NCI-H2029 treated with DMSO at 0.1 percent for 48 hours (cell line): ENCODE measurements around the gene MAN1A1.

ENCODE experiments used
- DNase-seq: peaks from one replicate; lab custom pipeline; 2025; lab: John Stamatoyannopoulos, UW

The MAN1A1 gene

DNA sequence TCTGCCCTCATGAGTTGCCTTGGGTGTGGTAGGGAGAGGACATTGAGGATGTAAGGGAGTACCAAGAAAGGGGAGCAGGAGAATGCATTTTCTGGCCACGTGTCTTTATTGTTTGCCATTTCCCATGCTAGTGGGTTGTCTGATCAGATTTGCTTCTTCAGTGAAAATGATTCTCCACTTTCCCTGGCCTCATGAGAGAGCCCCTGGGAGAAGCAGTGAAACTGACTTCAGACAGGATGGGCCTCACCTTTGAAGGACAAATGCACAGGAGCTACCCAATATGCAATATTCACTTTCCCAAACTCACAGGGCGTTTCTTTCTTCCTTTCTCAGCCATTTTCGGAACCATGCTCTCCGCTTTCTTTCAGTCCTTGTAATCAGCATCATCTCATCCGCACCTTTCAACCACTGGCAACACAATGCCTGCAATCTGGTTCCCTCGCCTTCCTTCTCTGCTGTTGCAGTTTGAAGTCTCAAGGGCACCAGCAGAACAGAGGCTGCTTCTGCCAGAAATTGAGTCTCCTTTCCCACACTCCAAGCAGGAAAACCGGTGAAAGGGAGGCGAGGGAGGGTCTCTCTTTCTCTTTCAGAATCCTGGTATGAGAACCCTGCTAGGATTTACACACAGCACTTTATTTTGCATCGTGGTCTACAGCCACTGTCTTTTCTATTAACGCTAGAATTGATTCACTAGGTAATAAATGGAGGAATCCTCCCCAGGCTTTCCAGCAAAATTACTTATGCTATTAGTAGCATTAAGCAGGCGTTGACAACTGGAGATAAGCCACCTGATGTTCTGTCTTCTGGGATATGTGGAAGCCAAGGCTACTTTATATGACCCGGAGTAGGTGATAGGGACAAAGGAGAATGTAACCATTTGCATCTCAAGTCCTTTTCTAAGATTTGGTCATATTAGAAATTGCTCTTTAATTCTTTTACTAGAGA, 209.1 kb downstream of the MAN1A1 start:
- DNase-seq: no peak

DNA sequence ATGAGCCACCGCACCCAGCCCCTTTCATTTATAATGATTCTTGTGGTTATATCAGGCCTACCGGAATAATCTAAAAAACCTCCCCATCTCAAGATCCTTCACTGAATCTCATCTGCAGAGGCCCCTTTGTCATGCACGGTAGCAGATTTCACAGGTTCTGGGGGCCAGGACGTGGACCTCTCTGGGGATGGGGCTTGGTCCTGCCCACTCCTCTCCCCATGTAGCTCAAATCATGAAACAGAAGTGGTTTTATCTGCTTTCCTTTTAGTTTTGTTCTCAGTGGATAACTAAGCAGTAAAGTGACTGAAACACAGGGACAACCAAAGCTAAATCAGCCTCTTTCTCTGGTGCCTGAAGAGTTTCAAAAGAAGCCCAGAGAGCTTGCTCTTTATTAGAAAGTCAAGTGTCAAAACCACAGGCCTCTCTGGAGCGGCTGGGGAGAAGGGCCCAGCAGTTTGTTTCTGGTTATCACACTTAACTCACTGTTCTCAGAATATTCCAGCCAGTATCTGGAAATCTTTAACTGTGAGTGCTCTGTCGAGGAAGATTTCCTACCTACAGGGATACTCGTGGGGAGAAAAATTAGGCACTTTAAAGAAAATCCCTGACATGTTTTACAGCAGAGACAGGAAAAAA, 210.5 kb downstream of the MAN1A1 start:
- no peak for DNase-seq

DNA sequence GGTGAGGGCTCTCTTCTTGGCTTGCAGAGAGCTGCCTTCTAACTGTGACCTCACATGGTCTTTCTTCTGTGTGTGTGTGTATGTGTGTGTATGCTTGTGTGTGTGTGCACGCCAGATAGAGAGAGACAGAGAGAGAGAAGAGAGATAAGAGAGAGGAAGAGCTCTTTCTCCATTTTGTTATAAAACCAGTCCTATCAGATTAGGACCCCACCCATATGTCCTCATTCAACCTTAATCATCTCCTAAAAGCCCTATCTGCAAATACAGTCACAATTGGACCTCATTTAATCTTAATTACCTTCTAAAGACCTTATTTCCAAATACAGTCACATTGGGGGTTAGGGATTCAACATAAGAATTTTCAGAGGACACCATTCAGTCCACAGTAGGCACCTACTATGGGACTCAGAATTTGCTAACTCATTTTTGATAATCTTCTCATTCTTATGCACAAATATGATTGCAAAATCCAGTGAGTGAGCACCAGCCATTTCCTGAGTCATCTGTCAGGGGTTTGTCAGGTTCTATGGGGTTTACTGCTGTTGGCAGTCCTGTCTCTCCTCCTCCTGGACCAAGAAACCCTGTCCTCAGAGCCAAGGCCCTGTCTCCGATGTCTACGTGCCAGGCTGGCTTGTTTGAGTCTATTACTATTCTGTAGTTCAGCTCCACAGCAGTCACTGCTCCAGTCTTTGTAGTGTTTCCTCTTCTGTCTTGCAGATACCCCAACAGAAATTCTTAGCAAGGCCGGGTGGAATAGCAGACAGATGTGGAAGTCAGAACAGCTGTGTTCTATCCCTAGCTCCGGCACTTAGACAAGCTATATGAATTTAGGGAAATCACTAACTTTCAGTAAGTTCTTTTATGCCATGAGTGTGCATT, 212.1 kb downstream of the MAN1A1 start:
- no peak for DNase-seq

DNA sequence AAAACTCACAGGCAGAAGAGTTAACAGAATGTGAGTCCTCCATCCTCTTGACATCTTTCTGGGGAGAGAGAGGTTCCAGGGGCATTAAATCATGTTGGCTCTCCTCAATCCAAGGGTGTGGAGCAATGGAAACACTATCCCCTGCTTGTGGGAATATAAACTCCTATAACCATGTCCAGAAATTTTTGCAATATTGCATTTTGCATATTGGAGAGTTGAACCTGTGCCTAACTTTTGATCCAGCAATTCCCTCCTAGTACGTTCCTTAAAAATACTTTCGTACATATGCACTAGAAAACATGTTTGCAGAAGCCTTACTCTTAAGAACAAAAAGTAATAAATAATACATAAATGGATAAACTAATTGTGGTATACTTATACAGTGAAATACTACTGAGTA, 214.8 kb downstream of the MAN1A1 start:
- DNase-seq: no peak

DNA sequence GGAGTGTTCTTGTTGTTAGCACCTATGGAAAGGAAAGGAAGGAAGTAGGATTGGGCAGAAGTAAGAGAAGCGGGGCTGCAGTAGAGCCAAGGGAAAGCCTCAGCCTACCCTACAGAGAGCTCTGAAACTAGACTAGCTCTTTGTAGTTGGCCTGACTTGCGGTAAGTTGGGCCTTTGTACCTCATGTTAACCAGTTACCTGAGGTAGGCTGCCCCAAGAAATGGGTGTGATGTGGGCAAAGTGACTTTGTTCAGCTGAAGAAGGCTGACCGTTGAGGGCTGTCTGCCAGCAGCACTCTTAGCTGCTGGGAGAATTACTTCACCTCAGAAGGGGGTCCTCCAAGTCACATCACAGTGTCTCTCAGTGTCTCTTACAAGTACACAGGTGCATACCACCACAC, 216.2 kb downstream of the MAN1A1 start:
- DNase-seq: no peak

DNA sequence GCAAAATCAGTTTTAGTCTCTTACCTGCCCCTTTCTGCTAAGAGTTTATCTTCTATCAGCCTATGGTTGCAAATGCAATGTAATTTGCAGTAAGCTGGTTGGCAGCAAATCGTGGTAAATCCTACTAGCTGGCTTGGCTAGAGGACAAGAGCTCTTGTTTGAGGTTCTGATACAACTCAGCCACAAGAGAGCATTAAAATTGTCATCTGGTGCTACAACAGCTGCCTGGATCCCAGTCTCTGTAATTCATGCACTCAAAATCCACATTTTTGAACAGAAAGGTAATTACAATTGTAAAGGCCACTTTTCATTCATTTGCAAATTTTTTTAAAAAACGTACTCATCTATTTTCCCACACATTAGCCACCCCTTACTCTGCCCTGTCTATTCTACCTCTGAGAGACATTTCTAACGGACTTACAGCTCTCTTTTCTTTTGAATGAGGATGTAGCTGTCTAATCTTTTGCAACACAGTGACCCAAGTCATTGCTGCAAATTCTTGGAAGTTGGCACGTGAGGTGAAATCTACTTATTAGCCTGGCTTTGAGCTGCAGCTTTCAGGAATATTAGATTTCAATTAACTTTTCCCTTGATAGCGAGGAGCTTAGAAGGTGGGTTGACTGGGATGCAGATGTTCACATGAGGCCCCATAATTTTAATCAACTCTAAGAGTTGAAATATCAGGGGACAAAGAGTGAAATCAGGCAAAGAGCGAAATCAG, 217.1 kb downstream of the MAN1A1 start:
- peak; percentile 60 for DNase-seq

DNA sequence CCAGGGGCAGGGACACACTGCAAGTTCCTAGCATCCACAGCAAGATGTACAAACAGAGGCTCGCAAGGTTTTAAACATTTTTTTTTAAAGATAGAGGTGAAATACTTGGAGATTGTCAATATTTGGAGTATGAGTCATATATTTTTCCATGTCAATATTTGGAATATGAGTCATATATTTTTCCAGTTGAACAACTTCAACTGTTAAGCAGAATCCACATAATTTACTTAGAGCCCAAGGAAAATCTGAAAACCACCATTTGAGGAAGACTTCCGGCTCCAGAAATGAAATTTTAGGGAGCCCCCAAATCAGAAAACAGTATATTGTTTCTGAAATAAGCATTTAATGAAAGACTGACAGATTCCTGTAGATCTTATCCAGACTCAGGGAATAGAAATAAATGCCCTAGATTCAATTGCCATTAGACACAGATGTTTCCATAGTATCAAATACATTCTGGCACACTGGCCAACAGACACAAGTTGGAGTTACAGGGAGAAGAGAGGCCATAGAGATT, 219.5 kb downstream of the MAN1A1 start:
- peak; percentile 80 for DNase-seq

DNA sequence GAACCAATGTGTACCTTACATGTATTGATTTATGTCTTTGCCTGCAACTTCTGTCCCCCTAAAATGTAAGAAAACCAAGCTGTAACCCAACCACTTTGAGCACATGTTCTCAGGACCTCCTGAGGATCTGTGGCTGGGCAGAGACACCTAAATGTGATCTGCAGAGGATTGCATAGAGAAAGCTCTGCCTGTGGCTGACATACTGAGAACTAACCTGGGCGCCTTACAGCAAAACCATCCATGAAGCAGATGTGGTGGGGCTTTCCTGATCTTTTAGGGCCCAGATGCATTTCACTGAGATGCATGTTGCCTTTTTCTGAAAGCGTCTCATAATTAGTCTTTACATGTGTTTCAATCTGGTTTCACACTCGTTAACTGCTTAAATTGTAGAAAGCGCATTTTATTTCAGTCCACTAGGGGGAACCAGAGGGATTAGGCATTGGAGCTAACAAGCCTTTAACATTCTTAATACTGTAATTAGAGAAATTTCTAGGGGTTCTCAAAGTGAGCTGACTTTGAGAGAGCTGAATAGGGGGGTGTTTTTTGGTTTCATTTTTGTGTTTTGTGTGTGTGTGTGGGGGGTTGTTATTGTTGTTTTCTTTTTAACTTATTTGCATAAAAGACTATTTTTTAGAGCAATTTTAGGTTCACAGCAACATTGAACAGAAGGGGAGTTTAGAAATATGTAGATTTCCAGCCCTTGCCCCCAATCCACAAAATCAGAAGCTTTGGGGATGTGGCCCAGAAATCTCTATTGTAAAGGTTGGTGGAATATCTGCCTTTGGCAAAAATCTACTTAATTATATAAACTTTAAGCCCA, 220.2 kb downstream of the MAN1A1 start:
- peak; percentile 80 for DNase-seq

DNA sequence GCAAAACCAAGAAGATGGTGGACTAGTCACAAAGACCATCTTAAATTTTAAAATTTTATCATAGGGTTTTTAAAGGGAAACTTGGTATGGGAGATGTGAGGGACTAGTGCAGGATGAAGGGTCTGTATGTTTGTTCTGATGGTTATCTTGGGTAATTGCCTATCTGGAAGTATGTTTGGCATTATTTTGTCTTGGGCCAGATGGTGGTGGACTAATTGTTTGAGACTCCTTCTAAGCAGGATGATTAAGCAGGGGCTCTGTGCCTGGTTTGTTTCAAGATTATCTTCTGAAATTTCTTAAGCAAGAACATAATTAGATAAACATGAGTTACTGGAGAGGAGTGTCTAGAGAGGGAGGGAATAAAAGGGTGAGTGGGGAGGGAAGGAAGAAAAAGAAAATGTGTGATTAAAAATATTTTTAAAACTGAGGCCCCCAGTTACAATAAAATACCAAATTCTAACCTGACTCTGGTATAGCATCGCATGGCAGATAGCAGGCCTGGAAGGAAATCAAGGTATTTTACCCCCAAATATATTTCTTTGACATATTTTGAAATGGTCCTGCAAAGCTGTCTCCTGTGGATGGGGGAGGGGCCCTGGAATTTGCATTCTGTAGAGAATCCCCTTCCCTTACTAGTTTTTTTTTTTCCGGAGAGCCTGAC, 221.2 kb downstream of the MAN1A1 start:
- no peak for DNase-seq

DNA sequence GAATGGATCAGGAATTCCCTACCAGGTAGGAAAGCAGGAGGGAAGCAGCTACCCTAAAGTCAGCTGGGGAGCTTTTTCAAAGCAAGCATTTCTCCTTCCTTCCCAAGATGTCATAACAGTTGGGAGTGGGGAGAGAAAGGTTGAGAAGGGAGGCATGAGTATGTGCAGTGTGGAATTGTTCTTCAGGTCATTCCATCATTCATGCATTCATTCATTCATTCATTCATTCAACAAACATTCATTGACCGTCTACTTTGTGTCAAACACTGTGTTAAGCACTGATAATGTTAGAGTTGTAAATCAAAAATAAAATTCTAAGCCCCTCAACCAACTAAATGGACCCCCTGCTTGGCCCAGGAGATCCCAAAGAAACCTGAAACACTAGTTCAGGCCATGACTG, 221.9 kb downstream of the MAN1A1 start:
- no peak for DNase-seq
